IPS-15b (cell line): ENCODE results near the gene RNF183.
"Not testable (repeated sequence)": the region's sequence is repeated elsewhere in the genome, so short reads cannot be mapped to it uniquely, and the experiment has no call there.

Experiments
- H3K27me3 ChIP-seq: one replicate; pipeline ENCODE4 v1.6.1; 2013; ENCODE audit warnings: low read length; ENCODE audit not compliant: control insufficient read depth, insufficient read depth
- H3K36me3 ChIP-seq: one replicate; pipeline ENCODE4 v1.6.1; 2013; ENCODE audit warnings: low read length; ENCODE audit not compliant: control insufficient read depth, insufficient read depth
- H3K4me1 ChIP-seq: one replicate; pipeline ENCODE4 v1.6.1; 2013; ENCODE audit warnings: mild to moderate bottlenecking, low read length; ENCODE audit not compliant: control insufficient read depth, insufficient read depth
- H3K4me3 ChIP-seq: one replicate; pipeline ENCODE4 v1.5.1; 2013; ENCODE audit warnings: low read depth, low read length
- H3K9ac ChIP-seq: one replicate; pipeline ENCODE4 v1.6.1; 2013; ENCODE audit warnings: low read depth, mild to moderate bottlenecking, low read length
- H3K9me3 ChIP-seq: one replicate; pipeline ENCODE4 v1.6.1; 2013; ENCODE audit warnings: mild to moderate bottlenecking, low read length; ENCODE audit not compliant: control insufficient read depth, insufficient read depth

The RNF183 gene

DNA sequence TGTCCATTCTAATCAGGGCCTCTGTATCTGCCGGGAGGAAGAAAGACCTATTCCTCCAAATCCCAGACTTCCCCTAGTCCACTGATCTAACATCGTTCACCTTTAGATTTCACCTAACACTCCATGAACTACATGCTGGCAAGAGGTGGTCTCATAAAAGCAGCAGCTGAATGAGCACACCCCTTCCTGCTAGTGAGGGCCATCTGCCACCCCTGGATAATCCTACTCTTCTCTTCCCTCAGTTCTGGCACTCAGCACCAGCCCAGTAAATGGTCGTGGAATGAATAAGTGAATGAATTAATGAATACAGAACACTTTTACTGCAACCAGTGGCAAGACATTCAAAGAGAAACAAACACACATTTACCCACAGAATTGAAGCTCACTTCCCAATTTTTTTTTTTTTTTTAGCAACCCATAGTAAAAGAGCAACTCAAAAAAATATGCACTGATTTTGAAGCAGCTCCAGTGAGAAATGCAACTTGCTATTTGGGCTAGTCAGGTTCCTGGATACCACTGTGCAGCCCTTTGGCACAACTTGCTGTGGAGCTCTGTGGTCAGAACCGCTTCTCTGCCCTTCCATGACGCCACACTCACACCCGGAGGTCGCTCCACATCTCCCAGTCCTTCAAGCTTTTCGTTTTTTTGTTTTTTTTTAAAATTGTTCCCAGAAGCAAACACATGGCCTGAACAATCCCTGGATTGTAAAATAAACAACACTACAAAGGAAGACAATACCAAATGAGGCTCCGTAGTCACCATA lies 6.2 kb downstream of the RNF183 start:
- no peaks in the 10 kb centered on the region for H3K27me3 ChIP-seq
- H3K4me1 ChIP-seq = no peaks in the 10 kb centered on the region
- H3K9me3 ChIP-seq = no peaks in the 10 kb centered on the region
- H3K36me3 ChIP-seq = no peaks in the 10 kb centered on the region
- no peak overlapping the region for H3K4me3 ChIP-seq
- no peak overlapping the region for H3K9ac ChIP-seq

- not testable (repeated sequence) for H3K27me3 ChIP-seq, H3K4me1 ChIP-seq
Observed at GRCh38 chr9:113296247-113296646, 6.9 kb downstream of the RNF183 start.

DNA sequence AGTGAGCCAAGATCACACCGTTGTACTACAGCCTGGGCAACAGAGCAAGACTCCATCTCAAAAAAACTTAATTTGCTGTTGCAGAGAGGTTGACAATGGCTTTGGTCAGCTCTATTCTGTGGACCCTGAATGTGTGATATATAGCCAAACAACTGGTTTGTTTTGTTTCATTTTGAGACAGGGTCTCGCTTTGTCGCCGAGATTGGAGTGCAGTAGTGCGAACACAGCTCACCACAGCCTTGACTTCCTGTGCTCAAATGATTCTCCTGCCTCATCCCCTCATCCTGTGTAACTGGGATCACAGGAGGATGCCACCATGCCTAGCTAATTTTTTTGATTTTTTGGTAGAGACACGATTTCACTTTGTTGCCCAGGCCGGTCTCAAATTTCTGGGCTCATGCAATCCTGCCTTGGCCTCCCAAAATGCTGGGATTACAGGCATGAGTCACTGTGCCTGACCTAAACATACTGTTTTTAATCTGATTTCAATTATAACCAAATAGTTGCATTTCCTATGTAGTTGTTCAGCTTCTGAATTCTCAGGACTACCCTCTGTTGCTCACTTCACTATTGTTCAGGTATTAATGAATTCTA lies 9.8 kb downstream of the RNF183 start:
- H3K27me3 ChIP-seq = no peaks in the 10 kb centered on the region
- peaks cover 13% of the 10 kb centered on the region for H3K36me3 ChIP-seq
- no peaks in the 10 kb centered on the region for H3K4me1 ChIP-seq
- H3K9me3 ChIP-seq = no peaks in the 10 kb centered on the region
- no peak overlapping the region for H3K9ac ChIP-seq
- no peak overlapping the region for H3K4me3 ChIP-seq

More at GRCh38 chr9:113296247-113296646, 6.9 kb downstream of the RNF183 start:
- H3K4me3 ChIP-seq, H3K9me3 ChIP-seq, H3K36me3 ChIP-seq, H3K9ac ChIP-seq: not testable (repeated sequence)

GRCh38 chr9:113290052-113290607 lies 13.0 kb downstream of the RNF183 start:
- Histone ChIP-seq H3K27me3 (no peaks in the 10 kb centered on the region), H3K36me3 (peaks cover 17% of the 10 kb centered on the region), H3K4me3 (no peak overlapping the region), H3K9me3 (no peaks in the 10 kb centered on the region), H3K9ac (no peak overlapping the region), H3K4me1 (no peaks in the 10 kb centered on the region)

- Histone ChIP-seq H3K4me1 (no peaks in the 10 kb centered on the region), H3K9ac (no peak overlapping the region), H3K4me3 (no peak overlapping the region), H3K27me3 (no peaks in the 10 kb centered on the region), H3K9me3 (no peaks in the 10 kb centered on the region), H3K36me3 (peaks cover 27% of the 10 kb centered on the region)
Observed at GRCh38 chr9:113289091-113289490, 14.1 kb downstream of the RNF183 start.

DNA sequence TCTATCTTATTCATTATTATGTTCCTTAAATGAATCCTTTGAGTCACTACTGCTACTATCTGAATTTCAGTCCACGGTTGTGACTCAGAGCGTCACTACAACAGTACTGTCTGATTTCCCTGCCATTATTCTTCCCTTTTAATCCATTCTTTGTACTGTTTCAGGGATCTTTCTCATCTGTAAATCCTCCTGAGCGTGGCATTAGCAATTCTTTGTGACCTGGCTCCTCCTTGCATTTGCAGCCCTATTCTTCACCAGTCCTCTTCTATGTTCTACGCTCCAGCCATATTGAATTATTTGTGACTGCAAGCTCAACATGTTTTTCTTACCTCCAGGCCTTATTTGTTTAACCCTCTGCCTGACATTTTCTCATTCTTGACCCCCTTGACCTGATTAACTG lies 21.8 kb downstream of the RNF183 start:
- Histone ChIP-seq H3K4me1 (no peaks in the 10 kb centered on the region), H3K36me3 (peaks cover 32% of the 10 kb centered on the region), H3K27me3 (no peaks in the 10 kb centered on the region), H3K9ac (no peak overlapping the region), H3K9me3 (no peaks in the 10 kb centered on the region), H3K4me3 (no peak overlapping the region)

GRCh38 chr9:113278840-113279239 lies 24.3 kb downstream of the RNF183 start:
- H3K4me1 ChIP-seq = peaks cover 3% of the 10 kb centered on the region
- H3K9me3 ChIP-seq = no peaks in the 10 kb centered on the region
- H3K9ac ChIP-seq = no peak overlapping the region
- no peaks in the 10 kb centered on the region for H3K27me3 ChIP-seq
- no peak overlapping the region for H3K4me3 ChIP-seq
- peaks cover 21% of the 10 kb centered on the region for H3K36me3 ChIP-seq

DNA sequence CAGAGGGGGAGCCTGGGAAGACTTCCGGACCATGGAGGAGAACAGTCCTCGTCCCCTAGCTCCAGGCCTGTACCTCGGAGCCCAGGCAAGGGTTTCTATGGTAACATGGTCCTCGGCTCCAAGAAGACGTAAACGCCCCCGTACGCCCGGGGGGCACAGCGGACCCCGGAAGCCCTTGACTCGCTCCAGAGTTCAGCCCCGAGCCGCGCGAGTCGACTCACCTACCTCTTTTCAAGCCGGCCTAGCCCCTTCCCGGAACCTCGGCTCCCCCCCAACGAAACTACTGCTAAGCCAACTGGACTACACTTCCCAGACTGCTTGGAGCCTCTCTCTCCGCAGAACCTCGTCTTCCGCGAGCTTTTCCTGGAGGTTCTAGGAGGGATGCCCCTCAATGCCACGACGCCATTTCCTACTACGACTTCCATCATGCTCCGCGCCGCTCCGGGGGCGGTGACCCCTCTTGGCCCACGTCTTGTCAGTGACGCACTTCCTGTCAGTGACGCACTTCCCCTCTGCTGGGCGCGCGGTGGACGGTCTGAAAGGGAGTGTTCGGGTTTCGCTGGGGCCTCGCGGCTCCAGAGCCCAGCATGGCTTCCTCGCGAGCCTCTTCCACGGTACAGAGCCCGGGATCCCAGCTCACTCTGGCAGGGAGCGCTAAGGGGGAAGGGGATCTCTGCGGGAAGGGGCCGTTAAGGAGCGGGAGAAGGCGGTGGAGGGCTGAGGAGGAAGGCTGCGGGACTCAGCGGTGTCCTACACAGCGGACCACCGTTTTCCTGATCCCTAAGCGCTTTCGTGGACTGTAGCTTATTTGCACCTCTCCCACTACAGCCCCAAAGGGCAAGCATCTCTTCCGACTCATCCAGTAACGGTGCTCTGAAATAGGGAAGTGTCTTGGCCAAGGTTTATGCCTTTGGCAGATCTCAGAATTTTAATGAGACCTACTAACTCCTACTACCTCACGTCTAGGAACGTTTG lies 27.7 kb downstream of the RNF183 start, which contains the start of the genes CDC26 and PRPF4:
TSS of gene CDC26 (minus strand) at position 416 of the 975 bp plus-strand sequence. CDS start 3,065 bp downstream, outside the sequence.
TSS of gene PRPF4 (plus strand) at position 502 of the 975 bp plus-strand sequence. CDS start at position 588, 86 bp downstream.
- peaks cover 3% of the 10 kb centered on the region for H3K4me1 ChIP-seq
- H3K4me3 ChIP-seq = peak within 1 kb of the TSS; percentile 93
- H3K9me3 ChIP-seq = no peaks in the 10 kb centered on the region
- H3K9ac ChIP-seq = peak within 1 kb of the TSS; percentile 97
- H3K36me3 ChIP-seq = peaks cover 15% of the 10 kb centered on the region
- H3K27me3 ChIP-seq = no peaks in the 10 kb centered on the region

DNA sequence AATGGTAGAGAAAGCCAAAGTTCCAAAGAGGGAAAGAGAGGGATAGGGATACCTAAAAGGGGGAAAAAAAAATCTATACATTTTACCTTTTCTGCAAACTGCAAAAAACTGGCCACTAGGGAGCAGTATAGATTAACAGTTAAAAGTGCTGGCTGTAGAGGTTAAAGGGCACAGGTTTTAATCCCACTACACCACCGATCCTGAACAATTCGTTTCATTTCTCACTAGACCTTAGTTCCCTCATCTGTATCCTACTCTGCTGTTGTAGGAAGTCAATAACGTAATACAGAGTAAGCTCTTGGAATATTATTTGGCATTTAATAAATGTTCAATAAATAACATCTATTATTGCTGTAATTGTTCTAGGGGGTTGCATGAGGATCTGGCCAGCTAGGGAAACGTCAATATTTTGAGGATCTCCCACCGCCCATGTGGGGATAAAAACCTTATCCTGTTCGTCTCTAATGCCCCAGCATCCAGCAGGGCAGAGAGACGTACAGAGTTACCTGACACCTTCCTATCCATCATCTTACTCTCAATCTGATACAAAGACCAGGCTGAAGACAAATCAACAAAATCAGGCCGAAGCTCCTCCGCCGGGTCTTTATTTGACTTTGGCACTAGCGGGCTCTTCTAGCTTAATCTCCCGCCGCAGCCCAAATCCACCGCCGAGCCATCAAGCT lies 28.6 kb downstream of the RNF183 start:
- H3K9ac ChIP-seq = peak overlapping the region; percentile 97
- H3K9me3 ChIP-seq = no peaks in the 10 kb centered on the region
- H3K27me3 ChIP-seq = no peaks in the 10 kb centered on the region
- peak overlapping the region; percentile 93 for H3K4me3 ChIP-seq
- H3K36me3 ChIP-seq = peaks cover 13% of the 10 kb centered on the region
- peaks cover 3% of the 10 kb centered on the region for H3K4me1 ChIP-seq

GRCh38 chr9:113269871-113270270 lies 33.3 kb downstream of the RNF183 start:
- Histone ChIP-seq H3K4me1 (peaks cover 3% of the 10 kb centered on the region), H3K4me3 (no peak overlapping the region), H3K27me3 (no peaks in the 10 kb centered on the region), H3K9ac (no peak overlapping the region), H3K9me3 (no peaks in the 10 kb centered on the region), H3K36me3 (peaks cover 13% of the 10 kb centered on the region)

- Histone ChIP-seq H3K36me3 (peaks cover 13% of the 10 kb centered on the region), H3K4me1 (peaks cover 3% of the 10 kb centered on the region), H3K4me3 (no peak overlapping the region), H3K9ac (no peak overlapping the region), H3K9me3 (no peaks in the 10 kb centered on the region), H3K27me3 (no peaks in the 10 kb centered on the region)
Observed at GRCh38 chr9:113269355-113269754, 33.8 kb downstream of the RNF183 start.
